Measurements from ENCODE around the gene CASP8AP2. TPM values are rescaled to one million over a fixed set of nuclear protein-coding genes. Genes with fewer than 3 reads are reported as not detected.
A peak's percentile ranks its signal among the peaks of the same experiment; 100 is the strongest.

Gene CASP8AP2
- total and polyA plus RNA-seq, 2 donors (not counting 1 experiment from before 2014, with no cell fraction given), result 10.8 to 13.4 TPM

- Histone ChIP-seq H4K20me1 (ENCODE audit: control insufficient read depth, extremely low read depth, insufficient read depth, low read length) (no peaks in the 10 kb centered on the region), H3K4me1 (ENCODE audit: control insufficient read depth, extremely low read depth, insufficient read depth, low read length) (no peaks in the 10 kb centered on the region), H2AFZ (ENCODE audit: low read length) (no peak overlapping the region), H3K36me3 (ENCODE audit: control insufficient read depth, insufficient read depth, low read length) (no peaks in the 10 kb centered on the region), H3K9me3 (ENCODE audit: control insufficient read depth, insufficient read depth, low read depth, low read length) (no peaks in the 10 kb centered on the region), H3K27ac (ENCODE audit: insufficient read depth, low read length) (no peak overlapping the region), H3K9ac (ENCODE audit: insufficient read depth, low read length) (no peak overlapping the region), H3K4me2 (ENCODE audit: extremely low read depth, insufficient read depth, low read length) (no peak overlapping the region), H3K79me2 (ENCODE audit: control insufficient read depth, insufficient read depth, low read length) (peaks cover 2% of the 10 kb centered on the region), H3K27me3 (ENCODE audit: control insufficient read depth, insufficient read depth, low read length) (no peaks in the 10 kb centered on the region), H3K4me3 (replicated peaks in 1 of 4; ENCODE audit: control extremely low read depth in 1 of 4, insufficient read depth in 1 of 4, low read depth in 3 of 4, low read length in 4 of 4) (no peak overlapping the region)
- no peak for TF ChIP-seq CTCF (conservative IDR thresholded peaks at IDR 0.05 in 1 of 2, IDR thresholded peaks at IDR 0.05 in 1 of 2; ENCODE audit: low read depth in 1 of 2, low read length in 2 of 2)
- TF ChIP-seq EZH2 (IDR thresholded peaks at IDR 0.05; ENCODE audit: low read length, missing control alignments), result no peak
- DNase-seq (ENCODE audit: low read depth in 2 of 2), result peak in 1 of 2 donors; percentile 82
Measured at GRCh38 chr6:89853068-89853467, 23.4 kb downstream of the CASP8AP2 start.

- no peaks in the 10 kb centered on the region for H3K4me1 ChIP-seq (ENCODE audit: control insufficient read depth, extremely low read depth, insufficient read depth, low read length)
- H3K79me2 ChIP-seq (ENCODE audit: control insufficient read depth, insufficient read depth, low read length), result no peaks in the 10 kb centered on the region
- no peak overlapping the region for H2AFZ ChIP-seq (ENCODE audit: low read length)
- no peak for DNase-seq (ENCODE audit: low read depth in 2 of 2)
- no peak overlapping the region for H3K4me3 ChIP-seq (replicated peaks in 1 of 4; ENCODE audit: control extremely low read depth in 1 of 4, insufficient read depth in 1 of 4, low read depth in 3 of 4, low read length in 4 of 4)
- H3K27ac ChIP-seq (ENCODE audit: insufficient read depth, low read length), result no peak overlapping the region
- H3K36me3 ChIP-seq (ENCODE audit: control insufficient read depth, insufficient read depth, low read length), result peaks cover 6% of the 10 kb centered on the region
- no peaks in the 10 kb centered on the region for H4K20me1 ChIP-seq (ENCODE audit: control insufficient read depth, extremely low read depth, insufficient read depth, low read length)
- no peaks in the 10 kb centered on the region for H3K27me3 ChIP-seq (ENCODE audit: control insufficient read depth, insufficient read depth, low read length)
- no peaks in the 10 kb centered on the region for H3K9me3 ChIP-seq (ENCODE audit: control insufficient read depth, insufficient read depth, low read depth, low read length)
- H3K4me2 ChIP-seq (ENCODE audit: extremely low read depth, insufficient read depth, low read length), result no peak overlapping the region
- no peak overlapping the region for H3K9ac ChIP-seq (ENCODE audit: insufficient read depth, low read length)
- no peak for TF ChIP-seq EZH2 (IDR thresholded peaks at IDR 0.05; ENCODE audit: low read length, missing control alignments)
- TF ChIP-seq CTCF (conservative IDR thresholded peaks at IDR 0.05 in 1 of 2, IDR thresholded peaks at IDR 0.05 in 1 of 2; ENCODE audit: low read depth in 1 of 2, low read length in 2 of 2), result no peak
Measured at GRCh38 chr6:89858041-89858440, 28.4 kb downstream of the CASP8AP2 start.

GRCh38 chr6:89859744-89860143, 30.1 kb downstream of the CASP8AP2 start:
- TF ChIP-seq EZH2 (IDR thresholded peaks at IDR 0.05; ENCODE audit: low read length, missing control alignments), result no peak
- TF ChIP-seq CTCF (conservative IDR thresholded peaks at IDR 0.05 in 1 of 2, IDR thresholded peaks at IDR 0.05 in 1 of 2; ENCODE audit: low read depth in 1 of 2, low read length in 2 of 2), result no peak
- H3K36me3 ChIP-seq (ENCODE audit: control insufficient read depth, insufficient read depth, low read length), result peaks cover 6% of the 10 kb centered on the region
- no peak for DNase-seq (ENCODE audit: low read depth in 2 of 2)
- no peak overlapping the region for H3K4me3 ChIP-seq (replicated peaks in 1 of 4; ENCODE audit: control extremely low read depth in 1 of 4, insufficient read depth in 1 of 4, low read depth in 3 of 4, low read length in 4 of 4)
- no peak overlapping the region for H3K27ac ChIP-seq (ENCODE audit: insufficient read depth, low read length)
- no peak overlapping the region for H3K9ac ChIP-seq (ENCODE audit: insufficient read depth, low read length)
- H3K27me3 ChIP-seq (ENCODE audit: control insufficient read depth, insufficient read depth, low read length), result no peaks in the 10 kb centered on the region
- H3K4me2 ChIP-seq (ENCODE audit: extremely low read depth, insufficient read depth, low read length), result no peak overlapping the region
- H3K9me3 ChIP-seq (ENCODE audit: control insufficient read depth, insufficient read depth, low read depth, low read length), result no peaks in the 10 kb centered on the region
- no peaks in the 10 kb centered on the region for H4K20me1 ChIP-seq (ENCODE audit: control insufficient read depth, extremely low read depth, insufficient read depth, low read length)
- H2AFZ ChIP-seq (ENCODE audit: low read length), result no peak overlapping the region
- no peaks in the 10 kb centered on the region for H3K79me2 ChIP-seq (ENCODE audit: control insufficient read depth, insufficient read depth, low read length)
- H3K4me1 ChIP-seq (ENCODE audit: control insufficient read depth, extremely low read depth, insufficient read depth, low read length), result no peaks in the 10 kb centered on the region
